Gastrocnemius medialis (tissue), 4 donors: Measurements from ENCODE around the gene MRPL40.

Experiments
- CTCF ChIP-seq, 5 experiments: fragments of 450-650 bp in 3 of 5; fragments of 200-600 bp in 2 of 5; sonication (generic) in 2 of 5; IDR thresholded peaks in 4 of 5; conservative IDR thresholded peaks in 1 of 5; 1 replicate in 4 of 5; 2 replicates in 1 of 5; pipeline ENCODE4 v1.5.1; 2016 to 2019; ENCODE audit warnings: antibody characterized with exemption in 5 of 5, mild to moderate bottlenecking in 3 of 5, moderate library complexity in 3 of 5
- POLR2A ChIP-seq, 2 donors: fragments of 450-650 bp; IDR thresholded peaks; one replicate each; pipeline ENCODE4 v1.6.1; 2017; ENCODE audit warnings: antibody characterized with exemption in 2 of 2, mild to moderate bottlenecking in 2 of 2, moderate library complexity in 2 of 2

- no peak for TF ChIP-seq POLR2A (IDR thresholded peaks at IDR 0.05)
- no peak for TF ChIP-seq CTCF (IDR thresholded peaks at IDR 0.05 in 4 of 5, conservative IDR thresholded peaks at IDR 0.05 in 1 of 5)
Observed at GRCh38 chr22:19422440-19423301, 9.7 kb upstream of the MRPL40 start.
